DMS153 treated with DMSO at 0.1 percent for 48 hours (cell line): Measurements from ENCODE around the gene HS3ST3A1.
"Not testable (repeated sequence)": the region's sequence is repeated elsewhere in the genome, so short reads cannot be mapped to it uniquely, and the experiment has no call there.

Experiments
- DNase-seq: peaks from one replicate; lab custom pipeline; 2025; ENCODE audit not compliant: unreplicated experiment; lab: John Stamatoyannopoulos, UW

Gene HS3ST3A1

GRCh38 chr17:13498184-13498583, 103.5 kb downstream of the HS3ST3A1 start:
- DNase-seq: no peak

DNA sequence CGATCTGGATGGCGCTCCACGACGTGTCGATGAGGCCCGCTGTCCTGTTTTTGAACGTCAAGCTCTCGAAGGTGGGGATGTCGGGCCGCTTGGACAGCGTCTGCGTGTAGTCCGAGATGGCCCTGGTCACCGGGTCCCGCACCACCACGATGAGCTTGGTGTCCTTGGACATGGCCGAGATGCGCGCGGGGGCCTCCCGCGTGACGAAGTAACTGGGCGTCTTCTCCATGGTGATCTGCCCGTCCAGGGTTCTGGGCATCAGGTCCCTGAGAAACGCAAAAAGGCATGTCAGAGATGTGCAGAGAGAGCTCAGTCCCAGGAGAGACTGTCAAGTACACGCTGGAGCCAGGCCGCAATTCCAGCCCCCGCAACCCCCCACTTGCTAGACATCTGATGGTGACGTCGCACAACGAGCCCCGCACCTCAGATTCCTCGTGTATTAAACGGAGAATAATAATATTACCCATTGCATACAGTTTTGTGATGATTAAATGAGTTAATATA, 105.1 kb downstream of the HS3ST3A1 start:
- not testable (repeated sequence) for DNase-seq

DNA sequence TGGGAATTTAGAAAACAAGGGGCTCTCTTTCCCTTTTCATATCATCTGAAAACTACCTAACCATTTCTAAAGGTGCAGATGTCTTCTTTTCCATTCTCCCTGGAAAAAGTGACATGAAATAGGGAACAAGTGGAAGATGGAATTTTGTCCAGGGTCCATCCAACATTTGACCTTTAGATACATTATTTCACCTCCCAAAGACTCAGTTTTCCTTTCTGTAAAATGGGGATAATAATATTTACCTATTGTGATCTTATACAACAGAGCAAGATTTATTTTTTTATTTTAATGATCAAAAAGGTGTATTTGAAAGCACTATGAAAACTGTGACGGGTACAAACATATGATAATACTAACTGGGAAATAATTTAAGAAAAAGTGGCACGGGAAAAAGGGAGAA, 106.3 kb downstream of the HS3ST3A1 start:
- no peak for DNase-seq

DNA sequence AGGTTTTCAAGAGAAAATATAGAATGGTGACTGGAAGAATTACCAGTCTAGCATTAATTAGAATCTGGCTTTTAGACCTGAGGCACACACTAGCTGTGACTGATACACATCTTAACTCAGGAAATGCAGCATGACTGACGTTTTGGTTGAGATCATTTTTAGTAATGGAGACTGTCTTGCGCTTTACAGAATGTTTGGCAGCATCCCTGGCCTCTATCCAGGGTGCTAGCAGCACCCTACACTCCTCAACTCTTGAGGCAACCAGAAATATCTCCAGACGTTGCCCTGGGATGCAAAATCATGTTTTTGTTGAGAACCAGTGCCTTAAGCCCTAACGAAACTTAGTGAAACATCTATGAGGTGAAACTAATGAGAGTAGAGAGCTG, 109.0 kb downstream of the HS3ST3A1 start:
- DNase-seq: no peak

DNA sequence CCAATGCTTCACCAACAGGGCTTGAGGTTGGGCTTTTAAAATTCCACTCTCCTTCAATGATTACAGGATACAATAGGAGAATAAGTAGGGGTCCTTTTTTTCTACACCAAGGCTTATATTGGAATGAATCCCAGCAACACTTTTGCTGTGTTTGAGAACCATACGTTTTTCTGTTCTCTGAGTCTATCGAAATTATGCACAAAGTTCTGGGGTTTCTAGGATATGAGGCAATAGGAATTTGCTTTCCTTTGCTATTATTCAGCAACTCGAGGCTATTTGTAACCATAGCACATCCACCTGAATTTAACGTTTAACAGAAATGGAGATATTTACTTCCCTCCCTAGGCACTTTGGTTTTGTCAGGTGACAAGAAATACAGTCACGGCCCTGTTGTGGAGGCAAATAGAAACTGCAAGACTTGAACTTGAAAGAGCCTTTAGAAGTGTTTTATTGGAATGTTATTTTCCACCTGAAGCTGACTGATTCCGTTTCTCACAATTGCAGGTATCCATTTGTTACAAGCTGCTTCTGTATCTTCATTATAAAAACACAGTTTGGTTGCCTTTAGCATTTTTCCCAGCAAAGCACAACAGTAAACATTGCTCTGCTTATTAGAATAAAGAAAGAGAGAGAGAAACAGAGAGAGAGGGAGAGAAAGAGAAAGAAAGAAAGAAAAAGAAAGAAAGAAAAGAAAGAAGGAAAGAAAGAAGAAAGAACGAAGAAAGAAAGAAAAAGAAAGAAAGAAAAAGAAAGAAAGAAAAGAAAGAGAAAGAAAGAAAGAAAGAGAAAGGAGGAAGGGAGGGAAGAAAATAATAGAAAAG, 109.6 kb downstream of the HS3ST3A1 start:
- no peak for DNase-seq

- no peak for DNase-seq
These were observed 110.2 kb downstream of the HS3ST3A1 start for GRCh38 chr17:13491491-13491890.

GRCh38 chr17:13490906-13491482, 110.7 kb downstream of the HS3ST3A1 start:
- no peak for DNase-seq

- no peak for DNase-seq
These were observed 111.3 kb downstream of the HS3ST3A1 start for GRCh38 chr17:13490427-13490826.

- no peak for DNase-seq
These were observed 116.4 kb downstream of the HS3ST3A1 start for GRCh38 chr17:13485327-13485726.

- DNase-seq: no peak
These were observed 117.7 kb downstream of the HS3ST3A1 start for GRCh38 chr17:13484020-13484419.

DNA sequence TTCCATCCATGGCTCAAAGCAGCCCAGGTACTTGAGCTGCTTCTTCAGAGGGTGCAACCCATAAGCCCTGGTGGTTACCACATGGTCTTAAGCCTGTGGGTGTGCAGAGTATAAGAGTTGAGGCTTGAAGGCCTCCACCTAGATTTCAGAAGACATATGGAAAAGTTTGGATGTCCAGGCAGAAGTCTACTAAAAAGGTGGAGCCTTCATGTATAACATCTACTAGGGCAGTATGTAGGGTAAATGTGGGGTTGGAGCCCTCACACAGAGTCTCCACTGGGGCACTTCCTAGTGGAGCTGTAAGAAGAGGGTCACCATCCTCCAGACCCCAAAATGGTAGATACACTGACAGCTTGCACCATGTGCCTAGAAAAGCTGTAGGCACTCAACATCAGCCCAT, 120.9 kb downstream of the HS3ST3A1 start:
- DNase-seq: no peak

GRCh38 chr17:13478326-13478830, 123.4 kb downstream of the HS3ST3A1 start:
- no peak for DNase-seq

GRCh38 chr17:13477180-13477611, 124.5 kb downstream of the HS3ST3A1 start:
- no peak for DNase-seq

GRCh38 chr17:13476720-13477119, 125.0 kb downstream of the HS3ST3A1 start:
- no peak for DNase-seq

DNA sequence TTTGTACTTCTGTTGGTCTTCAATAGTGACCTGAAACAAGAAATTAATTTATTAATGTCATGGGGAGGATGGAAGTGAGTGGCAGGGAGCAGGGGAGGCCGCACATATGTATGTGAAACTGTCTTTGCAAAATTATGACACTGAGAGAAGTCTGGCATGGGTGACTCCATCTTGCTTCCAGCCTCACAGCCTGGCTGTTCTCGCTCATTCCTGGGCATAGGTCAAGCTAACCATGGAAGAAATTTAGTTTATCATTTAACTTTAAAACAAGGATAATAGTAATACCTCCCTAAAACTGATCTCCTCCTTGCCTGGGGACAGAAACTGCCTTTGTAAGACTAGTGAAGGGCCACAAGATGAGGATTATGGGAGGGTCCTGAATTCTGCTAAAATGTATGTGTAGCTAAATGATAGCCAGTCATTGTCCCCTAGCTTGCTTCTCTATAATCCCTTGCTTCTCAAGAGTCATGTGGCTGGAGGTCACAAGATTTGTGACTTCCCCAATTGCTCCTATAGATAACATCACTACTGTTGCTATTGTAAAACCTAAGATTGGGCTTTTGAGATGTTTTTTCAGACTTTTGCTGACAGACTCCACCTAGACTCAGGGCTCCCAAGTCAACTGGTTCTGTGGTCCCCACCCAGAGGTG, 126.0 kb downstream of the HS3ST3A1 start:
- DNase-seq: no peak

GRCh38 chr17:13474073-13474800, 127.5 kb downstream of the HS3ST3A1 start:
- no peak for DNase-seq

DNA sequence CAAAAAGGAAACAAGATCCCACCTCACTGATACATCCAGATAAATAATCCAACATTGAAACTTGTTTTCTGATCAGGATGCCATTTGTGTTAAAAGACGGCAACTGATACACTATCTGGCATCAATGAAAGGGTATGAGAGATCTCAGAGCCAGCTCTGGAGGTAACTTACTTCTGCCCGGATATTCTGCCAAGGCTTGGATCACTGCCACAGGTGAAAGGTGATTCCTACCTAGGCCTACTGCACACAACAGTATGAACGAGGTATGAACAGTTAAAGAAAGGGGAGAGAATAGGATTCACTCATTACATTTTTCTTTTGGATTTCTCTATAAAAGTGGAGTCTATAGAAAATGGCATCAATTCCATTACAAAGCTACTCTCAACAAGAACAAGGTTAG, 136.1 kb downstream of the HS3ST3A1 start:
- DNase-seq: no peak

- no peak for DNase-seq
These were observed 139.0 kb downstream of the HS3ST3A1 start for GRCh38 chr17:13462673-13463124.

DNA sequence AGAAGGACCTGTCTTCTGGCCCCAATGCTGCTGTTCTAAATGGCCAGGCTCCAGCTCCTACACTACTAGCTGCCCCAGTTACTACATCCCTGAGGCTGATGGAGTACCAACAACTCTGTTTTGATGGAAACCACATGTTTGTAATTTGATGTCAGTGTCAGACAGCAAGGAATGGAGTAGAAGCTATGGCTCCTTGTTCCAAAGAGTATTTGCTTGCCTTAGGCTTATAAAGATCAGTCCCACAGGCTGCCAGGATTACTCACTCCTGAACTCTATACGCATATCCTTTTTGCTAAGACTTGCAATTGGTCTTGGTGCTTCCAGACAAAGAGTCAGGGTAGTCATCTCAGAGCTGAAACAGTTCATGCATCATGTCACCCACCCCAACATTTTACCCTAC, 139.6 kb downstream of the HS3ST3A1 start:
- DNase-seq: no peak

DNA sequence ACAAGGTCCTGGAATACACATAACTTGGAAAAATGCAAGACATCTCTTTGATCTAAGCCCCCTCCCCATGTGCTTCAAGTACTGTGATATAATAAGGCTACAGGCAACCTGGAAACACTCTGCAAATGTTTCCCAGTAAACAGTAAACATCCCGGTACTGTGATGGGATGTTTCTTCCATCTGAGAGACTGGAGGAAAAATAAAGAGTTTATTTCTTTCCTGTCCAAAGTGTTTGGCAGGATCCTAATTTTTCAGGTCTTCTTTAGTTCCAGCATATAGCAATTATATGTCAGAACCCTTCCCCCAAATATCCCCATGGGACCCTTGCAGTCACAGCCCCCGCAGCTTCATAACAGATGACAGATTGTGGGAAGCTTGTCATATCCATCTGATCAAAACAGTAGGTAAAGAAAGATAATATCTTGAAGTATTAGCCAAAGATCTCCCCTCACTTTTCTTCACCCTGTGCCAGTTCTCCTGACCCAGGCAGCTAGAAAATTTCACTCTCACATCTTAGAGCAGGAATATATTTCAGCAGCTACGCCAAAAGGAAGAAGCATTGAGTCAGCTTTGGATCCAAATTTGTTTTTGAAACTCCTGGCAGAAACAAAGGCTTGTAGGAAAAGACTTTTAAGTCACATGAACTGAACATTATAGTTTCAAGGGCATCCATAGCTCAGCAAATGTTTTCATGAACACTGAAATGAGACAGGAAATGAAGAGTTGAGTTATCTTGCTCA, 141.3 kb downstream of the HS3ST3A1 start:
- no peak for DNase-seq
